HepG2 (cell line): ENCODE data around the gene DOK5.

ENCODE experiments used
- CTCF ChIP-seq: sonication (generic); formaldehyde crosslinking; IDR thresholded peaks from 2 replicates; pipeline ENCODE4 v1.5.0; 2020; ENCODE audit warnings: mild to moderate bottlenecking, missing genetic modification reagents, moderate library complexity
- HNF4A ChIP-seq: sonication (generic); formaldehyde crosslinking; IDR thresholded peaks from 2 replicates; pipeline ENCODE4 v1.4.0; 2020; ENCODE audit warnings: missing genetic modification reagents
- IRF1 ChIP-seq: sonication (generic); formaldehyde crosslinking; IDR thresholded peaks from 2 replicates; pipeline ENCODE4 v1.4.0; 2020; ENCODE audit warnings: low read depth, mild to moderate bottlenecking, missing genetic modification reagents
- POLR2A ChIP-seq, 2 experiments: IDR thresholded peaks; 2 replicates each; pipeline ENCODE4 v1.6.1; 2011; ENCODE audit warnings: low read depth in 2 of 2, low read length in 2 of 2, mild to moderate bottlenecking in 1 of 2, moderate library complexity in 1 of 2; ENCODE audit not compliant: insufficient read depth in 1 of 2
- RORA ChIP-seq: sonication (generic); formaldehyde crosslinking; IDR thresholded peaks from 2 replicates; pipeline ENCODE4 v1.5.0; 2020; ENCODE audit warnings: mild to moderate bottlenecking, missing genetic modification reagents, moderate library complexity
- ZNF143 ChIP-seq: sonication (generic); formaldehyde crosslinking; IDR thresholded peaks from 2 replicates; pipeline ENCODE4 v1.4.0; 2020; ENCODE audit warnings: missing genetic modification reagents
- ZNF337 ChIP-seq: sonication (generic); formaldehyde crosslinking; IDR thresholded peaks from 2 replicates; pipeline ENCODE4 v1.5.1; 2020; ENCODE audit warnings: missing genetic modification reagents, low read depth, mild to moderate bottlenecking, borderline replicate concordance
- ZNF501 ChIP-seq: sonication (generic); formaldehyde crosslinking; IDR thresholded peaks from 2 replicates; pipeline ENCODE4 v1.5.1; 2020; ENCODE audit warnings: mild to moderate bottlenecking, moderate library complexity, missing genetic modification reagents

- TF ChIP-seq IRF1 (CRISPR knock-in tag) (no peak), ZNF143 (CRISPR knock-in tag) (no peak), HNF4A (no peak), POLR2A (IDR thresholded peaks at IDR 0.05; ENCODE audit: insufficient read depth in 1 of 2, low read depth in 2 of 2, low read length in 2 of 2) (no peak), CTCF (CRISPR knock-in tag) (no peak), RORA (no peak), ZNF337 (no peak), ZNF501 (CRISPR knock-in tag) (no peak)
Observed at GRCh38 chr20:54698373-54698772, 223.0 kb downstream of the DOK5 start.
